ENCODE results near the gene EFCAB7. TPM values are rescaled to one million over a fixed set of nuclear protein-coding genes. Genes with fewer than 3 reads are reported as not detected.

Gene EFCAB7
- total and polyA plus RNA-seq, 2 of the 13 experiments (the other 11 are each of a cell fraction or from before 2014, with no cell fraction given) = 1.7 to 5.4 TPM

DNA sequence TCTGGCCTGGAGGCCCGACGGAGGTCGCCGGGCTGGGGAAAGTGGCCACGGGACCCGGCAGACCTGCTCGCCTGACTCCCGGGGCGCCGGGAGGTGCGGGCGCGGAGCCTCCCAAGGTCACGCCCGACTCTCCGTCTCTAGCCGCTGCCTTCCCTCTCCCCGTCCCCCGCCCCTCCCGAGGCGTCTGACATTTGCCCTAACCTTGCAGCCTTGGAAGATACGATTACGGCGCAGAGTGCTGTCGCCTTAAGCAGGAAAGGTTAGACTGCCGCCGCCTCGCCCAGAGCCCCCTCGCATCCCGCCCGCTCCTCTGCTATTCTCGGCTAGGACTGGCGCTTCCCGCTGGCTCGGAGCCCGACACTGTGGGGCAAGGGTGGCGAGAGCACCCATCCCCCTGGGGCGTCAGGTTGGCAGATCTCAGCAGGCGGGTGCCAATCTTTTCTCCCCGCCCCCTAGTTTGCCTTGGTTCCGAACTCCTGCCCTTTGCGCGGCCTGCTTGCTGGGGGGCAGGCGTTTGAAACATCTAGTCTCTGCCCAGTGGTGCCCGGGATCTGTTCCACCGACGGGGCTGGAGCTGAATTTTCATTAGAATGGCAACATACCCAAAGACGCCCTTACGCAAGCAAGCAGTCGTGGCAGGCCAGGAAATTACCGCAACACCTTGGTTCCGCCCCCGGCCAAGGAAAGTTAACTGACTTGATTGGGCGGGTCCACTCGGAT is 70.7 kb downstream of the EFCAB7 start (continued):
- TF ChIP-seq, protein P1, sequence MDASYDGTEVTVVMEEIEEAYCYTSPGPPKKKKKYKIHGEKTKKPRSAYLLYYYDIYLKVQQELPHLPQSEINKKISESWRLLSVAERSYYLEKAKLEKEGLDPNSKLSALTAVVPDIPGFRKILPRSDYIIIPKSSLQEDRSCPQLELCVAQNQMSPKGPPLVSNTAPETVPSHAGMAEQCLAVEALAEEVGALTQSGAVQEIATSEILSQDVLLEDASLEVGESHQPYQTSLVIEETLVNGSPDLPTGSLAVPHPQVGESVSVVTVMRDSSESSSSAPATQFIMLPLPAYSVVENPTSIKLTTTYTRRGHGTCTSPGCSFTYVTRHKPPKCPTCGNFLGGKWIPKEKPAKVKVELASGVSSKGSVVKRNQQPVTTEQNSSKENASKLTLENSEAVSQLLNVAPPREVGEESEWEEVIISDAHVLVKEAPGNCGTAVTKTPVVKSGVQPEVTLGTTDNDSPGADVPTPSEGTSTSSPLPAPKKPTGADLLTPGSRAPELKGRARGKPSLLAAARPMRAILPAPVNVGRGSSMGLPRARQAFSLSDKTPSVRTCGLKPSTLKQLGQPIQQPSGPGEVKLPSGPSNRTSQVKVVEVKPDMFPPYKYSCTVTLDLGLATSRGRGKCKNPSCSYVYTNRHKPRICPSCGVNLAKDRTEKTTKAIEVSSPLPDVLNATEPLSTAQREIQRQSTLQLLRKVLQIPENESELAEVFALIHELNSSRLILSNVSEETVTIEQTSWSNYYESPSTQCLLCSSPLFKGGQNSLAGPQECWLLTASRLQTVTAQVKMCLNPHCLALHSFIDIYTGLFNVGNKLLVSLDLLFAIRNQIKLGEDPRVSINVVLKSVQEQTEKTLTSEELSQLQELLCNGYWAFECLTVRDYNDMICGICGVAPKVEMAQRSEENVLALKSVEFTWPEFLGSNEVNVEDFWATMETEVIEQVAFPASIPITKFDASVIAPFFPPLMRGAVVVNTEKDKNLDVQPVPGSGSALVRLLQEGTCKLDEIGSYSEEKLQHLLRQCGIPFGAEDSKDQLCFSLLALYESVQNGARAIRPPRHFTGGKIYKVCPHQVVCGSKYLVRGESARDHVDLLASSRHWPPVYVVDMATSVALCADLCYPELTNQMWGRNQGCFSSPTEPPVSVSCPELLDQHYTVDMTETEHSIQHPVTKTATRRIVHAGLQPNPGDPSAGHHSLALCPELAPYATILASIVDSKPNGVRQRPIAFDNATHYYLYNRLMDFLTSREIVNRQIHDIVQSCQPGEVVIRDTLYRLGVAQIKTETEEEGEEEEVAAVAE (CRISPR knock-in tag; IDR thresholded peaks at IDR 0.05; ENCODE audit: borderline replicate concordance) = no peak
- TF ChIP-seq ZBTB7B (CRISPR knock-in tag; IDR thresholded peaks at IDR 0.05) = no peak
- TF ChIP-seq, protein P2, sequence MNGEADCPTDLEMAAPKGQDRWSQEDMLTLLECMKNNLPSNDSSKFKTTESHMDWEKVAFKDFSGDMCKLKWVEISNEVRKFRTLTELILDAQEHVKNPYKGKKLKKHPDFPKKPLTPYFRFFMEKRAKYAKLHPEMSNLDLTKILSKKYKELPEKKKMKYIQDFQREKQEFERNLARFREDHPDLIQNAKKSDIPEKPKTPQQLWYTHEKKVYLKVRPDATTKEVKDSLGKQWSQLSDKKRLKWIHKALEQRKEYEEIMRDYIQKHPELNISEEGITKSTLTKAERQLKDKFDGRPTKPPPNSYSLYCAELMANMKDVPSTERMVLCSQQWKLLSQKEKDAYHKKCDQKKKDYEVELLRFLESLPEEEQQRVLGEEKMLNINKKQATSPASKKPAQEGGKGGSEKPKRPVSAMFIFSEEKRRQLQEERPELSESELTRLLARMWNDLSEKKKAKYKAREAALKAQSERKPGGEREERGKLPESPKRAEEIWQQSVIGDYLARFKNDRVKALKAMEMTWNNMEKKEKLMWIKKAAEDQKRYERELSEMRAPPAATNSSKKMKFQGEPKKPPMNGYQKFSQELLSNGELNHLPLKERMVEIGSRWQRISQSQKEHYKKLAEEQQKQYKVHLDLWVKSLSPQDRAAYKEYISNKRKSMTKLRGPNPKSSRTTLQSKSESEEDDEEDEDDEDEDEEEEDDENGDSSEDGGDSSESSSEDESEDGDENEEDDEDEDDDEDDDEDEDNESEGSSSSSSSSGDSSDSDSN (CRISPR knock-in tag; IDR thresholded peaks at IDR 0.05) = peak; percentile 64; the same call in 1 of the 2 replicates
- TF ChIP-seq FOXJ3 (CRISPR knock-in tag; IDR thresholded peaks at IDR 0.05; ENCODE audit: borderline replicate concordance) = no peak
- TF ChIP-seq, protein P3, sequence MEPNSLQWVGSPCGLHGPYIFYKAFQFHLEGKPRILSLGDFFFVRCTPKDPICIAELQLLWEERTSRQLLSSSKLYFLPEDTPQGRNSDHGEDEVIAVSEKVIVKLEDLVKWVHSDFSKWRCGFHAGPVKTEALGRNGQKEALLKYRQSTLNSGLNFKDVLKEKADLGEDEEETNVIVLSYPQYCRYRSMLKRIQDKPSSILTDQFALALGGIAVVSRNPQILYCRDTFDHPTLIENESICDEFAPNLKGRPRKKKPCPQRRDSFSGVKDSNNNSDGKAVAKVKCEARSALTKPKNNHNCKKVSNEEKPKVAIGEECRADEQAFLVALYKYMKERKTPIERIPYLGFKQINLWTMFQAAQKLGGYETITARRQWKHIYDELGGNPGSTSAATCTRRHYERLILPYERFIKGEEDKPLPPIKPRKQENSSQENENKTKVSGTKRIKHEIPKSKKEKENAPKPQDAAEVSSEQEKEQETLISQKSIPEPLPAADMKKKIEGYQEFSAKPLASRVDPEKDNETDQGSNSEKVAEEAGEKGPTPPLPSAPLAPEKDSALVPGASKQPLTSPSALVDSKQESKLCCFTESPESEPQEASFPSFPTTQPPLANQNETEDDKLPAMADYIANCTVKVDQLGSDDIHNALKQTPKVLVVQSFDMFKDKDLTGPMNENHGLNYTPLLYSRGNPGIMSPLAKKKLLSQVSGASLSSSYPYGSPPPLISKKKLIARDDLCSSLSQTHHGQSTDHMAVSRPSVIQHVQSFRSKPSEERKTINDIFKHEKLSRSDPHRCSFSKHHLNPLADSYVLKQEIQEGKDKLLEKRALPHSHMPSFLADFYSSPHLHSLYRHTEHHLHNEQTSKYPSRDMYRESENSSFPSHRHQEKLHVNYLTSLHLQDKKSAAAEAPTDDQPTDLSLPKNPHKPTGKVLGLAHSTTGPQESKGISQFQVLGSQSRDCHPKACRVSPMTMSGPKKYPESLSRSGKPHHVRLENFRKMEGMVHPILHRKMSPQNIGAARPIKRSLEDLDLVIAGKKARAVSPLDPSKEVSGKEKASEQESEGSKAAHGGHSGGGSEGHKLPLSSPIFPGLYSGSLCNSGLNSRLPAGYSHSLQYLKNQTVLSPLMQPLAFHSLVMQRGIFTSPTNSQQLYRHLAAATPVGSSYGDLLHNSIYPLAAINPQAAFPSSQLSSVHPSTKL (CRISPR knock-in tag; IDR thresholded peaks at IDR 0.05) = peak; percentile 9; the same call in 1 of the 2 replicates
- no peak for TF ChIP-seq IRF2 (CRISPR knock-in tag; IDR thresholded peaks at IDR 0.05)
- TF ChIP-seq ARID4A (CRISPR knock-in tag; IDR thresholded peaks at IDR 0.05; ENCODE audit: borderline replicate concordance) = peak; percentile 61; the same call in 1 of the 2 replicates
- peak; percentile 50 for TF ChIP-seq HNRNPK (IDR thresholded peaks at IDR 0.05; ENCODE audit: low read depth, low read length, poor library complexity, severe bottlenecking)
- TF ChIP-seq ZNF441 (CRISPR knock-in tag; IDR thresholded peaks at IDR 0.05; ENCODE audit: borderline replicate concordance) = peak; percentile 3; the same call in 1 of the 2 replicates
- no peak for TF ChIP-seq ZNF589 (CRISPR knock-in tag; conservative IDR thresholded peaks at IDR 0.05)
- TF ChIP-seq ZNF432 (CRISPR knock-in tag; IDR thresholded peaks at IDR 0.05; ENCODE audit: borderline replicate concordance) = no peak
- no peak for TF ChIP-seq ZC3H13 (CRISPR knock-in tag; IDR thresholded peaks at IDR 0.05)
